T-helper 17 cell (primary cell): ENCODE results near the gene MYH1. TPM values are rescaled to one million over a fixed set of nuclear protein-coding genes. Genes with fewer than 3 reads are reported as not detected.
"Not testable (repeated sequence)": the region's sequence is repeated elsewhere in the genome, so short reads cannot be mapped to it uniquely, and the experiment has no call there.

ENCODE experiments used
- ATAC-seq: fragments of 150-1000 bp; cut with Tn5 transposase; 2 replicates; pipeline ENCODE4 v1.10.0; 2021; ENCODE audit warnings: mild to moderate bottlenecking, moderate library complexity
- DNase-seq, 3 donors: peaks; one replicate each; pipeline versions ENCODE4 v3.0.0 to v3.0.0-alpha.2; 2020 to 2021
- H3K9me3 ChIP-seq: one replicate; pipeline ENCODE4 v1.7.0; 2013; ENCODE audit warnings: low read length, mild to moderate bottlenecking; ENCODE audit not compliant: control insufficient read depth, poor library complexity, severe bottlenecking
- H3K27ac Mint-ChIP-seq: one replicate; pipeline ENCODE4 v1.8.0; 2022; ENCODE audit warnings: mild to moderate bottlenecking, moderate library complexity, mixed read lengths
- H3K27me3 Mint-ChIP-seq: one replicate; pipeline ENCODE4 v1.8.0; 2022; ENCODE audit warnings: mixed read lengths
- H3K36me3 Mint-ChIP-seq: one replicate; pipeline ENCODE4 v1.8.0; 2022; ENCODE audit warnings: low read depth, mixed read lengths
- H3K4me1 Mint-ChIP-seq: one replicate; pipeline ENCODE4 v1.8.0; 2022; ENCODE audit warnings: mild to moderate bottlenecking, mixed read lengths
- H3K4me3 Mint-ChIP-seq: one replicate; pipeline ENCODE4 v1.8.0; 2022; ENCODE audit warnings: mild to moderate bottlenecking, moderate library complexity, mixed read lengths
- total RNA-seq, 4 donors: library from RNA in 2 of 4; stranded (reverse) in 2 of 4; gene quantifications; one replicate each; pipeline ENCODE4 v1.2.3 and lab custom pipeline; 2022 to 2026

Gene MYH1
- not detected for total RNA-seq
- total RNA-seq (lab: John Stamatoyannopoulos, UW), result 0 reads per million in 2 donors

- DNase-seq (no peak), ATAC-seq (no peak)
- peaks cover 3% of the 10 kb centered on the region for H3K27me3 Mint-ChIP-seq
- peaks cover 1% of the 10 kb centered on the region for H3K36me3 Mint-ChIP-seq
- no peak within 1 kb of the TSS for H3K27ac Mint-ChIP-seq
- no peaks in the 10 kb centered on the region for H3K9me3 ChIP-seq
- no peaks in the 10 kb centered on the region for H3K4me1 Mint-ChIP-seq
- H3K4me3 Mint-ChIP-seq, result no peak within 1 kb of the TSS
Observed at GRCh38 chr17:10518271-10519037, at the start of gene MYH1. Gene MYH1, minus strand, starts transcription at chr17:10518542. Its CDS starts 1,900 bp downstream, at chr17:10516642.

GRCh38 chr17:10563991-10564660 is 45.8 kb upstream of the MYH1 start:
- no peaks in the 10 kb centered on the region for H3K4me1 Mint-ChIP-seq
- H3K4me3 Mint-ChIP-seq, result no peak overlapping the region
- H3K36me3 Mint-ChIP-seq, result no peaks in the 10 kb centered on the region
- no peaks in the 10 kb centered on the region for H3K9me3 ChIP-seq
- ATAC-seq (no peak), DNase-seq (no peak)
- peaks cover 19% of the 10 kb centered on the region for H3K27me3 Mint-ChIP-seq
- no peak overlapping the region for H3K27ac Mint-ChIP-seq

GRCh38 chr17:10558049-10558448 is 39.7 kb upstream of the MYH1 start:
- Mint-ChIP-seq H3K36me3 (no peaks in the 10 kb centered on the region), H3K27ac (no peak overlapping the region), H3K27me3 (peaks cover 5% of the 10 kb centered on the region), H3K4me1 (no peaks in the 10 kb centered on the region), H3K4me3 (no peak overlapping the region)
- no peaks in the 10 kb centered on the region for H3K9me3 ChIP-seq
- DNase-seq (no peak), ATAC-seq (no peak)

- Mint-ChIP-seq H3K36me3 (no peaks in the 10 kb centered on the region), H3K27me3 (peaks cover 5% of the 10 kb centered on the region), H3K4me3 (no peak overlapping the region), H3K4me1 (no peaks in the 10 kb centered on the region), H3K27ac (no peak overlapping the region)
- no peak for ATAC-seq
- H3K9me3 ChIP-seq, result no peaks in the 10 kb centered on the region
- no peak for DNase-seq
Observed at GRCh38 chr17:10557422-10557821, 39.1 kb upstream of the MYH1 start.

DNA sequence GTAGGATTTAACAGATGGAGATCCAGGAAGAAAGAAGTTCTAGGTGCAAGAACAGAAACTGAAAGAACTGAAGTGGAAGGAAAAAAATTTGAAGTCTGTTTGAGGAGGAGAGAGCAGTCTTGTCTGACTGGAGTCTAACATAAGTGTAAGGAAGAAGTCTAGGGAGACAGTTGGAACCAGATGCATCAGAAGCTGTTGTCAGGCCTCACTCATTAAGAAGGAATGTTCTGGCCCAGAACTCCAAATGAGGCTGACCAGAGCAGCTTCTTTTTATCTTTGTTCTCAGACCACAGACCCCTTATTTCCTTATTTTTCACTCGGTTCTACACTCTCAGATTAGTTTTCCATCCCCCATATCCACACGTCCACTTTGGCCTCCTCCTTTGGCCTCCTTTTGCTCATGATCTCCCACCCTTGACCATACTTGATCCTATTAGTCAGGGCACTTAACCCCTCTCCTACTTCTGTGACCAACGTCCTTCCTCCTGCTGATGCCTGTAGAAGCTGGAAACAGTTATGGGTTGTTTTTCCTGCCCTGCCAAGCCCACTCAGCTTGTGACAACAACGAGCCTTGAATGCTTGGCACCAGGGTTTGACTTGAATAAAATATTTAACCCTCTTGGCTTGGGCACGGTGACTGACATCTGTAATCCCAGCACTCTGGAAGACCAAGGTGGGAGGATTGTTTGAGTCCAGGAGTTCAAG is 38.1 kb upstream of the MYH1 start:
- H3K4me3 Mint-ChIP-seq, result no peak overlapping the region

GRCh38 chr17:10550014-10550413 is 31.7 kb upstream of the MYH1 start:
- H3K36me3 Mint-ChIP-seq, result no peaks in the 10 kb centered on the region
- H3K9me3 ChIP-seq, result no peaks in the 10 kb centered on the region
- no peaks in the 10 kb centered on the region for H3K27me3 Mint-ChIP-seq
- H3K4me1 Mint-ChIP-seq, result no peaks in the 10 kb centered on the region
- ATAC-seq (no peak), DNase-seq (no peak)
- H3K4me3 Mint-ChIP-seq, result no peak overlapping the region
- H3K27ac Mint-ChIP-seq, result no peak overlapping the region

More for the DNA sequence above, 38.1 kb upstream of the MYH1 start:
- no peaks in the 10 kb centered on the region for H3K9me3 ChIP-seq
- H3K4me1 Mint-ChIP-seq, result no peaks in the 10 kb centered on the region
- DNase-seq (no peak), ATAC-seq (no peak)
- no peak overlapping the region for H3K27ac Mint-ChIP-seq
- no peaks in the 10 kb centered on the region for H3K36me3 Mint-ChIP-seq
- H3K27me3 Mint-ChIP-seq, result peaks cover 5% of the 10 kb centered on the region

DNA sequence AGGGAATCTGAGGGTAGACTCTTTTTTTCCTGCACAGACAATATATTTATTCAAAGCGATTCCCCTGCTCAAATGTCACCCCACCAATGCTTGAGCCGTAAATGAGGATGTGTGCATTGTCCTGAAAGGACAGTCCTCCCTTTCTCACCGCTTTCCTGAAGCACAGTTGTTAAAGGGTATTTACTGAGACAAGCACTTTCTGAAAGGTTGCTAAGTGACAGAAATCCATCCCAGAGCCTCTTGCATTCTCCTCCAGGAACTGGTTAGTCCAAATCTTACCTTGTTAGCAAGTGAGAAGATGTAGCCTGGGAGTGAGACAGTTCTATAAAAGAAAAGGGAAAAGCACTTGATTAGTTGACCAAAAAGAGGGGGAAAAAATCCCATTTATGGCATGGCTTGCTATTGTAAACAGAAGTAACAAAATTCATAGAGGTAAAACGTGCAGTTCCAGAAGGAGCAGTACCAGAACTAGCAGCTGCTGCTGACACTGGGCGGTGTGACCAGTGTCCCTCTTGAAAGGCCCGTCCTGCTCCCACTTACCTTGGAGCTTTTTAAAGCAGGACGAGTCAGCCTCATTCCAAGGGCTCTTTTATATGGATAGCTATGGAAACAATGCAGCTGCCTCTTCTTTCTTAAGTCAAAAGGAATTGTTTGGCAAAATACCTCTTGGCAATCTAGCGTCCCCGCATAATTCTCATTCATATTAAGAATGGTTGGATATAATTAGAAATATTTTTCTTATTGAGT is 30.9 kb upstream of the MYH1 start, which contains the start of gene MYH2:
MYH2 (minus strand) TSS at position 563 of the 747 bp plus-strand sequence. CDS start 1,738 bp downstream, outside the sequence.
- no peaks in the 10 kb centered on the region for H3K9me3 ChIP-seq
- Mint-ChIP-seq H3K4me3 (no peak within 1 kb of the TSS), H3K27ac (no peak within 1 kb of the TSS), H3K27me3 (no peaks in the 10 kb centered on the region), H3K4me1 (no peaks in the 10 kb centered on the region), H3K36me3 (no peaks in the 10 kb centered on the region)
- ATAC-seq (no peak), DNase-seq (no peak)

DNA sequence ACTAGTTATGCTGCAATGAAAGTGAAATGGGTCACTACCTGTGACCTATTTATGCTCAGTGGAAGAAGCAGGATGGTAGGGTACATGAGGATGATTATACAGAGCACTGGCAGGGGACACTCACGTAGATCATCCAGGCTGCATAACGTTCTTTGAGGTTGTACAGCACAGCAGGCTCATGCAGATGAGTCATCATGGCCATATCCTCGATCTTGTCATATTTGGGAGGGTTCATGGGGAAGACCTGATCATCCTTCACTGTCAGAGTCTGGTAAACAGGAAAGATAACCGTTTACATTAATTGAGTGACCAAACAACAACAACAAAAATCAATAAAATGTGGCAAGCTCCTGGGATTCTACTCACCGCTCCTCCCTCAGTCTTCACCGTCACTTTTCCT is 29.0 kb upstream of the MYH1 start:
- DNase-seq, result no peak
- H3K27me3 Mint-ChIP-seq, result no peaks in the 10 kb centered on the region
- no peaks in the 10 kb centered on the region for H3K36me3 Mint-ChIP-seq
- H3K4me3 Mint-ChIP-seq, result no peak overlapping the region
- no peak overlapping the region for H3K27ac Mint-ChIP-seq
- H3K4me1 Mint-ChIP-seq, result no peaks in the 10 kb centered on the region
- H3K9me3 ChIP-seq, result no peaks in the 10 kb centered on the region
- ATAC-seq, result no peak

GRCh38 chr17:10543486-10543885 is 25.1 kb upstream of the MYH1 start:
- H3K4me1 Mint-ChIP-seq, ATAC-seq, H3K27ac Mint-ChIP-seq, DNase-seq, H3K4me3 Mint-ChIP-seq, H3K27me3 Mint-ChIP-seq, H3K36me3 Mint-ChIP-seq, H3K9me3 ChIP-seq: not testable (repeated sequence)

DNA sequence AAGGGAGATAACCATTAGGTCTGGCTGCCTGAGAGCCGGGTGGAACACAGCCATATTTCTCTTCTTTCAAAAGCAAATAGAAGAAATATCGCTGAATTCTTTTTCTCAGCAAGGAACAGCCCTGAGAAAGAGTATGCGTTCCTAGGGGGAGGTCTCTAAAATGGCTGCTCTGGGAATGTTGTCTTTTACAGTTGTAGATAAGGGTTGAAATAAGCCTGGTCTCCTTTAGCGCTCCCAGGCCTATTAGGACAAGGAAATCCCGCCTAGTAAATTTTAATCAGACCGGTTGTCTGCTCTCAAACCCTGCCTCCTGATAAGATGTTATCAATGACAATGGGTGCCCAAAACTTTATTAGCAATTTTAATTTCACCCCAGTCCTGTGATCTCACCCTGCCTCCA is 22.8 kb upstream of the MYH1 start:
- ATAC-seq, H3K4me3 Mint-ChIP-seq, H3K9me3 ChIP-seq, H3K4me1 Mint-ChIP-seq, H3K36me3 Mint-ChIP-seq, DNase-seq, H3K27ac Mint-ChIP-seq, H3K27me3 Mint-ChIP-seq: not testable (repeated sequence)

DNA sequence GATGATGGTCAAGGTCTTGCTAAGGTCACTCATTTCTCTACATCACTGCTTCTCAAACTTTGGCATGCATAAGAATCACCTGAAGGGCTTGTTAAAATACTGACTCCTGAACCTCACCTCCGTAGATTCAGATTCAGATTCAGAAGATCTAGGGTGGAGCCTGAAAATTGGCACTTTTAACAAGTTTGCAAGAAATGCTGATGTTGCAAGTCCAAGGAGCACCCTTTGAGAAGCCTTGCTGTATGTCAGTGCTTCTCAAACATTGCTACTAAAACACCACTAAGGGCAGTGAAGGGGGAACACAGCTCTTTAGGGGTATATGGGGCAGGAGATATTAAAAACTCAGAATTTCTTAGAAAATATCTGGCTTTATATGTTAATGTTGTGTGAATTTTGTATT is 13.7 kb upstream of the MYH1 start:
- no peak overlapping the region for H3K27ac Mint-ChIP-seq
- H3K4me1 Mint-ChIP-seq, result no peaks in the 10 kb centered on the region
- H3K4me3 Mint-ChIP-seq, result no peak overlapping the region
- ATAC-seq, result no peak
- no peaks in the 10 kb centered on the region for H3K9me3 ChIP-seq
- H3K36me3 Mint-ChIP-seq, result no peaks in the 10 kb centered on the region
- no peak for DNase-seq
- H3K27me3 Mint-ChIP-seq, result peaks cover 12% of the 10 kb centered on the region

- ATAC-seq, result no peak
- peaks cover 17% of the 10 kb centered on the region for H3K27me3 Mint-ChIP-seq
Observed at GRCh38 chr17:10527419-10527818, 9.1 kb upstream of the MYH1 start.

GRCh38 chr17:10526517-10526916 is 8.2 kb upstream of the MYH1 start:
- H3K27me3 Mint-ChIP-seq, result peaks cover 13% of the 10 kb centered on the region
- DNase-seq (no peak), ATAC-seq (no peak)
- H3K9me3 ChIP-seq, result no peaks in the 10 kb centered on the region
- H3K27ac Mint-ChIP-seq, result no peak overlapping the region
- H3K36me3 Mint-ChIP-seq, result peaks cover 3% of the 10 kb centered on the region
- no peak overlapping the region for H3K4me3 Mint-ChIP-seq
- H3K4me1 Mint-ChIP-seq, result no peaks in the 10 kb centered on the region

More at GRCh38 chr17:10527419-10527818, 9.1 kb upstream of the MYH1 start:
- Mint-ChIP-seq H3K4me3 (no peak overlapping the region), H3K4me1 (no peaks in the 10 kb centered on the region), H3K36me3 (peaks cover 3% of the 10 kb centered on the region), H3K27ac (no peak overlapping the region)
- DNase-seq, result no peak
- no peaks in the 10 kb centered on the region for H3K9me3 ChIP-seq
